ENCODE results near the gene PDZRN3. TPM values are rescaled to one million over a fixed set of nuclear protein-coding genes. Genes with fewer than 3 reads are reported as not detected.

Gene PDZRN3
- total RNA-seq, 1 experiment from 2014 or later: not detected

- no peaks in the 10 kb centered on the region for H3K36me3 ChIP-seq (ENCODE audit: low read depth)
- CTCF ChIA-PET: no interaction called here
Measured at GRCh38 chr3:73435055-73435454, 189.7 kb downstream of the PDZRN3 start.

GRCh38 chr3:73433687-73434086, 191.1 kb downstream of the PDZRN3 start:
- no peaks in the 10 kb centered on the region for H3K4me1 ChIP-seq (replicated peaks; ENCODE audit: insufficient read depth)
- ChIA-PET POLR2A (ENCODE audit: unreplicated experiment) (no interaction called here), CTCF (no interaction called here)
- H3F3A ChIP-seq (ENCODE audit: insufficient read depth, low read depth): no peaks in the 10 kb centered on the region
- H3K27ac ChIP-seq: no peak overlapping the region
- no peak overlapping the region for H2AFZ ChIP-seq
- H3K36me3 ChIP-seq (ENCODE audit: low read depth): no peaks in the 10 kb centered on the region
- no peak for DNase-seq
- no peaks in the 10 kb centered on the region for H3K9me3 ChIP-seq (ENCODE audit: insufficient read depth, low read depth)
- no peak overlapping the region for H3K4me3 ChIP-seq
- no peaks in the 10 kb centered on the region for H4K20me1 ChIP-seq (ENCODE audit: insufficient read depth)
- no peak for TF ChIP-seq CTCF (conservative IDR thresholded peaks at IDR 0.05)
- TF ChIP-seq EZH2 (IDR thresholded peaks at IDR 0.05; ENCODE audit: low read depth): no peak
- 0 out of 2 replicates have a peak, but pooled peaks cover under 1% of the 10 kb centered on the region for H3K27me3 ChIP-seq (ENCODE audit: insufficient read depth, low read depth)
- H3K9me2 ChIP-seq (ENCODE audit: insufficient read depth): no peaks in the 10 kb centered on the region
- no peaks in the 10 kb centered on the region for H3K79me2 ChIP-seq (ENCODE audit: low read depth)
- H3K4me2 ChIP-seq: no peak overlapping the region
- BruUV-seq (replicated peaks): no TSS peak
- intact Hi-C loops (cut with micrococcal nuclease; ENCODE audit: unreplicated experiment): no loop called here

More at GRCh38 chr3:73435055-73435454, 189.7 kb downstream of the PDZRN3 start:
- H3K27ac ChIP-seq: no peak overlapping the region
- no TSS peak for BruUV-seq (replicated peaks)
- TF ChIP-seq CTCF (conservative IDR thresholded peaks at IDR 0.05) (no peak), EZH2 (IDR thresholded peaks at IDR 0.05; ENCODE audit: low read depth) (no peak)
- no peaks in the 10 kb centered on the region for H3K79me2 ChIP-seq (ENCODE audit: low read depth)
- H3K4me1 ChIP-seq (replicated peaks; ENCODE audit: insufficient read depth): no peaks in the 10 kb centered on the region
- H3K4me2 ChIP-seq: no peak overlapping the region
- H3F3A ChIP-seq (ENCODE audit: insufficient read depth, low read depth): no peaks in the 10 kb centered on the region
- no peaks in the 10 kb centered on the region for H4K20me1 ChIP-seq (ENCODE audit: insufficient read depth)
- intact Hi-C loops (cut with micrococcal nuclease; ENCODE audit: unreplicated experiment): no loop called here
- H3K9me3 ChIP-seq (ENCODE audit: insufficient read depth, low read depth): no peaks in the 10 kb centered on the region
- DNase-seq: no peak
- POLR2A ChIA-PET (ENCODE audit: unreplicated experiment): no interaction called here
- H2AFZ ChIP-seq: no peak overlapping the region
- no peak overlapping the region for H3K4me3 ChIP-seq
- peaks cover 4% of the 10 kb centered on the region; the same call in 1 of the 2 replicates for H3K27me3 ChIP-seq (ENCODE audit: insufficient read depth, low read depth)
- H3K9me2 ChIP-seq (ENCODE audit: insufficient read depth): no peaks in the 10 kb centered on the region

- Histone ChIP-seq H3K27me3 (ENCODE audit: insufficient read depth, low read depth) (no peaks in the 10 kb centered on the region), H3F3A (ENCODE audit: insufficient read depth, low read depth) (no peaks in the 10 kb centered on the region), H3K9me3 (ENCODE audit: insufficient read depth, low read depth) (no peaks in the 10 kb centered on the region), H3K36me3 (ENCODE audit: low read depth) (no peaks in the 10 kb centered on the region), H3K79me2 (ENCODE audit: low read depth) (no peaks in the 10 kb centered on the region), H4K20me1 (ENCODE audit: insufficient read depth) (no peaks in the 10 kb centered on the region), H3K4me2 (no peak overlapping the region), H3K4me3 (no peak overlapping the region), H3K27ac (no peak overlapping the region), H3K9me2 (ENCODE audit: insufficient read depth) (no peaks in the 10 kb centered on the region), H3K4me1 (replicated peaks; ENCODE audit: insufficient read depth) (no peaks in the 10 kb centered on the region), H2AFZ (no peak overlapping the region)
- no TSS peak for BruUV-seq (replicated peaks)
- intact Hi-C loops (cut with micrococcal nuclease; ENCODE audit: unreplicated experiment): no loop called here
- DNase-seq: no peak
- ChIA-PET POLR2A (ENCODE audit: unreplicated experiment) (no interaction called here), CTCF (no interaction called here)
- TF ChIP-seq EZH2 (IDR thresholded peaks at IDR 0.05; ENCODE audit: low read depth) (no peak), CTCF (conservative IDR thresholded peaks at IDR 0.05) (no peak)
Measured at GRCh38 chr3:73433079-73433478, 191.7 kb downstream of the PDZRN3 start.

All from PC-9 (cell line).